Cardiac septum (tissue), 1 donor: ENCODE measurements around the gene LAPTM4A. TPM values are rescaled to one million over a fixed set of nuclear protein-coding genes. Genes with fewer than 3 reads are reported as not detected.
A peak's percentile ranks its signal among the peaks of the same experiment; 100 is the strongest.
"Not testable (repeated sequence)": the region's sequence is repeated elsewhere in the genome, so short reads cannot be mapped to it uniquely, and the experiment has no call there.

ENCODE experiments used
- DNase-seq: peaks from one replicate; pipeline ENCODE4 v3.0.0-alpha.2; 2020; ENCODE audit warnings: low spot score
- intact Hi-C: fragments of 100-400 bp; cut with DNase I; formaldehyde crosslinking; loops from one replicate; pipeline ENCODE4 v1.14.0; 2022
- total RNA-seq: library from RNA; stranded (reverse); fragmentation: NEBNext Ultra II Directional; extraction: Animal tissue kit (Norgen Biotek cat#: 25700); gene quantifications from one replicate; pipeline ENCODE4 v1.2.1, GENCODE V29; 2021
- donor health status: DM: no; HTN: no; CAD: no.

The LAPTM4A gene
- total RNA-seq, 1 donor from 2014 or later, result 134 TPM

DNA sequence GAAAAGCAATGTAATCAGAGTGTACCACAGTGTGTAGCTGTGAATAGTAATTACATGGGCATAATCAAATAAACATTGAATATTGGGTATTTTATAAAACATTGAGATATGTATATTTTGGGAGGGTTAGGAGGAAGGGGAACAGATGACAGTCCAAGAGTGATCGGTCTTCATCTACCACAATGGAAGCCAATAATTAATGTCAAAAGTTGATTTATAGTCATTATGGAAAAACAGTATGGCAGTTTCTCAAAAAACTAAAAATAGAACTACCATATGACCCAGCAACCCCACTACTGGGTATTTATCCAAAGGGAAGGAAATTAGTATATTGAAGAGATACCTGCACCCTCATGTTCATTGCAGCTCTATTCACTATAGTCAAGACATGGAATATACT lies 5.8 kb upstream of the LAPTM4A start:
- intact Hi-C loops, result no loop called here
- no peak for DNase-seq

DNA sequence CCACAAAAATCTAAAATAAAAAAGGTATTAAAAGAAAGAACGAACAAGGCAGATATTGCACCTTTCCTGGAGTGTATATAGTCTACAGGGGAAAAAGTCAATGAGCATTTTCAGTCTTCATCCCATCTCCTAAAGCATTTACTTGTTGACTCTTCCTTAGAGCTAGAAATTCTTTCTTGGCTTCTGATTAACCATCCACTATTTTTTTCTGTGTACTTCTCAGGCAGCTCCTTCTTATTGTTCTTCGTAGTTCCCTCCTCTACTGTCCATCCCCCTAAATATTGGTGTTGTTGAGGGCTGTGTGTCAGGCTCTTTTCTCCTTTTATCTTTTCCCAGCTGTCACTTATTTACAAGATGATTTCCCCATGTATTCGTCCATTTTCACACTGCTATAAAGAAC lies 3.5 kb upstream of the LAPTM4A start:
- DNase-seq, result no peak
- intact Hi-C loops, result no loop called here

DNA sequence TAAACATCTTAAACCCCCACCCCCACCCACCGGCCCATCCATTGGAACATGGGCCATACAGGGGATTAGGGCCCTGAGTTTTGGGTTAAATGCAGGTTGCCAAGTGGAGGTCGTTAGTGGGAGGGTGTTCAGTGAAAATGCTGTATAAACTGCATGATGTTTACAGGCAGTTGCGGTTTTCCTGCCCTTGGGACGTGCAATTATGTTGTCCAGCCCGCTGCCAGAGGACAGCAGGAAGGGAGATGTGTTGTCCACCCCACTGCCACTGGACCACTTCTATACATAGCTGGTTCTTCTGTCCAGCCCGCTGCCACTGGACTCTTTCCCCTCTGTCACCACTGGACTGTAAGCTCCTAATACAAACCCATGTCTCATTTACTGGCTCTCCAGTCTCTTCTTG lies 2.7 kb upstream of the LAPTM4A start:
- no peak for DNase-seq
- intact Hi-C loops, result no loop called here

DNA sequence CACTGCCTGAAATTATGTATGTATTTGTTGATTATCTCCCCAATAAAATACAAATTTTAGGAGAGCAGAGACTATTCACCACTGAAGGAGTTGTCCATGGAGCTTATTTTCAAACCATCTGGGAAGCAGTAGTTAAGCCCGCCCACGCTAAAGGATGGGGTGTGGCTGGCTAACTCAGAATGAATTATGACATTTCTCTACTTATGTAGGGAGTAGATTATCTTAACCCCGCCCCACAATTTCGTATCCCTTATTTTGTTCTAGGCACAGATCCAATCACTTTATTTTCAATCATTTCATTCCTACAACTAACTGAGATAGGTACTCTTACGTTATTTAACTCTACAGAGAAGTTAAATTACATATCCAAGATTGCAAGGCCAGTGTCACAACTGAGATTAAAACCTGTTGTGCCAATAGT lies 1.4 kb upstream of the LAPTM4A start:
- no peak for DNase-seq
- intact Hi-C loops, result loop anchor here (2.0 kb wide), 1 partner anchor 18 kb away; no protein-coding TSS in a partner anchor

DNA sequence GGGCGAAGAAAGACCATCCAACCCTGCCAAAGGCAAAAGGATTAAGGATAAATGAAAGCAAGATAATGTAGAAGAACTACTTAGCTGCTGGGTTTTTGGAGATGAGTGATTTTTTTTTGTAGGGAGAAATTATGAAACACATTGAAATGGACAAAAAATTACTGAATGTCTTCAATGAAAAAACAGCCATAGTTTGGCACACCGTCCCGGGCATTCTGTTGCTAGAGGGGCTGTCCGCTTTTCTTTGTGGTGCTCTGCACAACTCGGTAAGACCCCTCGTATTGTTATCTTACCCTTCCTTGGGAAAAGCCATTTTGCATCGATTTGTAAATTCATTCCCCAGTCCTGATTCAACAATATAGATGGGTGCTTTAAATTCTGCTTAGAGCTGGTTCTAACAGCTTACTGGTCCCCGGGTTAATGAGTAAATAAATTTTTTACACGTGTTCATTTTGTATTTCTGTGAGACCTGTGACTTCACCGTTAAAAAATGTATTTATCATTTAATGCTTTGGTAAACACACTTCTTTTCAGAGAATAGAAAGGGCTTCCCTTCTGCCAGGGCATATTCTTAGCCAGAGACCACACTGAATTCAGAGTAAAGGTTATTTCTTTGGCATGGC lies 912 bp upstream of the LAPTM4A start:
- intact Hi-C loops, result loop anchor here (2.0 kb wide), 1 partner anchor 18 kb away; no protein-coding TSS in a partner anchor
- DNase-seq, result no peak

DNA sequence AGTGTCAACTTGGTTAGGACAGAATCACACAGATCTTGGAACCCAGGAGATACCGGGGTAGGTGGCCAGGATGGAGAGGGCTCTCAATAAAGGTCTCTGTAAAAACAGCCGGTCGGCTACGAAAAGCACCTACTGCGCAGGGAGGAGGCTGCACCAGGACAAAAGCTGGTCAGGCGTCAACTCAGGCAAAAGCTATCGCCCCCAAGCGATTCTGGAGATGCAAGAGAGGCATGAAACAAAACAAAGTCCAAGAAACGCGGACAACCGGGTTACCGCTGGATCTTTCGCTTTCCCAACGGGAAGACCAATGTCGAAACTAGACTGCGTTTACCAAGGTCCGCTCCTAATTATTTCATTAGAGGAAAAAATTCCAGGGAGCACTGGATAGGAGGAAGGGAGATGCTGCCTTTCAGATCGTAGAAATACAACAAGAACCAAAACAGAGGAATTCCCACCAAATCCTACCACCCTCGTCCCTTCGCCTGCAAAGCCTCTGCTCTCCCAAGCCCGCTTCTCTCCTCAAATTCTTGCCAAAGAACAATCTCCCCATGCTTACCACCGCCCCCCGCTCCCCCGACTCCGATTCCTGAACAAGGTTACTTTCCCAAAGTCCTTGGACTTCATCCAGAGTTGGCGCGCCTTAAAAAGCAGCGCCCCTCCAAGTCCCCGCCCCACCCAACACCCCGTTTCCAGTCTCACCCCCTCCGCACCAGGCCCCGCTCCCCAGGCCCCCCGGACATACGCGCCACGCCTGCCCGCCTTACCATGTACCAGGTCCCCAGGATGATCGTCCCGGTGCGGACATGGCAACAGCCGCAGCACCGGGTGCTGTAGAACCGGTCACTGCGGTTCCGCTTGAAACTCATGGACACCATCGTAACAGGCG lies 539 bp downstream of the LAPTM4A start:
- DNase-seq, result peak; percentile 82
- intact Hi-C loops, result no loop called here

DNA sequence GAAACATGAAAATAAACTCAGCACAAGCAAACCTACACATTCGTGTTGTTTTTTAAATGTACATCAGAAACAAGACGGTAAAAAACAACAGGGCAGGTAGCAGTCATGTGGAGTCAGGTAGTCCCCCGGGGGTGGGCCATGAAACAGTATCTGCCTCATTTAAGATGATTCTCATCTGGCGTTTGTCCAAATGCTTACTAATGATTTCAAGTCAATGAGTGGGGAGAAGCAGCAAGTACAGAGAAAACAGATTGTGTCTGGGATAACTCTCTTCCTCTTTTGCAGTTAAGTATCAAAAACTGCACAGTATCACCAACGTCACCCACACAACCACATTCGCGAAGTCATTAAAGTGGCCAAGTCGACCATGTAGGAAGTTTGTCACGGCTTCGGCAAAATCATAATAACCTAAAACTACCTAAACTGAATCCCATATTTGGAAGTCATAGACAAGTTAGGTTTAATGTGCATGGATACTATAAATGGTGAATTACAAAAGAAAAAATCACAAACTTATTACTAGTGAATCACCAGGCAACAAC lies 1.3 kb downstream of the LAPTM4A start:
- no peak for DNase-seq
- intact Hi-C loops, result no loop called here

DNA sequence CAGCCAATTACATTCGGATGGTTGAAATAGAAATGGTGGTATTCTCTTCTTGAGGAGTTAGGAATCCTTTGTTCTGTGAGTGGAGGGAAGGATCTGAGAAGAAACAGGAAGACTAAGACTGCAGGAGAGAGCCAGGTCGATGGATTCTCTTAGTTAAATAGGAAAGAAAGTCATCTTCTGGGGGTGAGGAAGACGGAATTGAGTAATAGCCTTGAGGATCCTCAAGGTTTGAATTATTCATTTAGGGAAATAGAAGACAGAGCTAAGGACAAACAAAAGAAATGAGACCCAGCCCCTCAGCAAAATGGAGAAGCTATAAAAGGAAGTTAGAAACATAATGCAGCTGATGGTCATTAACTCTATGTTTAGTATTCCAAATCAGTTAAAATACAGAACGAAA lies 1.8 kb downstream of the LAPTM4A start:
- intact Hi-C loops, result no loop called here
- no peak for DNase-seq

DNA sequence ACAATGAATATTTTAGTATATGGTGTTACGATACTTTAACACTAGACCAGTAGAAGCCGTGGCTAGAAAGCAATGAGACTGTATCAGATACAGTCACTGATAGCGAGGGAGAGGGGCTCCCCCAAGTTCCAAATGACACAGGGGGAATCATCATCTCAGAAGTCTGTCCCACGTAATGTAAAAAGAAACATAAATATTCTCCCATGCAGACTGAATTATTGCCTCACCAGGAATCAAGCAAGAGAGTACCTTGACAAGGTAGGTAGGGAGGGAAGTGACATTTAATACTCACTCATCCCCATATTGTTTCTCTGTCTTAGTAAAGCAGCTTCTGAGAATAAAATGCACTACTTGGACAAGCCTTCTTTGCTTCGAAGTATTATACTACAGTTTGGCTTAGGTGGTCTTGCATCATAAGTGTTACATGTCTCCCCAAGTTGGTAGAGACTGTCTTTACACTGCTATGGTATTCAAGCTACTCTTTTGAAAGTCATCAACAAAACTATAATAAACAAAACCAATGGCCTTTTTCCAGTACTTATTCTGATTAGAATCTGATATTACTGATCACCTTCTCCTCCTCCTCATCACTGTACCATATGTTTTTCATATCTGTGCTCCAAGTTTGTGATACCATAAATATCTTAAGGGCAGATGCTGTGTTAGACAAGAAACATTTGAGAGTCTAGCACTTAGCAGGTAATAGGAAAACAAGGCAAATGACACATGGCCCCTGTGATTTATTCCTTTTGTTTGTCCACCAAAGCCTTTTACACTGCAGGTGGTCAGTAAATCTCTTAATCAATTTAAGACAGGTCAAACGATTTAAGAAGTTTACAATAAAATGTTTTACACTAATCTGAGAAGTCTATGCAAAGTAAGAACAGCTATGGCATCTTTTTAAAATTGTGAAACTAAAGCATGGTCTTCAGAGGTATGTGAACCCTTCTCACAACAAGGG lies 2.7 kb downstream of the LAPTM4A start:
- intact Hi-C loops, result no loop called here

DNA sequence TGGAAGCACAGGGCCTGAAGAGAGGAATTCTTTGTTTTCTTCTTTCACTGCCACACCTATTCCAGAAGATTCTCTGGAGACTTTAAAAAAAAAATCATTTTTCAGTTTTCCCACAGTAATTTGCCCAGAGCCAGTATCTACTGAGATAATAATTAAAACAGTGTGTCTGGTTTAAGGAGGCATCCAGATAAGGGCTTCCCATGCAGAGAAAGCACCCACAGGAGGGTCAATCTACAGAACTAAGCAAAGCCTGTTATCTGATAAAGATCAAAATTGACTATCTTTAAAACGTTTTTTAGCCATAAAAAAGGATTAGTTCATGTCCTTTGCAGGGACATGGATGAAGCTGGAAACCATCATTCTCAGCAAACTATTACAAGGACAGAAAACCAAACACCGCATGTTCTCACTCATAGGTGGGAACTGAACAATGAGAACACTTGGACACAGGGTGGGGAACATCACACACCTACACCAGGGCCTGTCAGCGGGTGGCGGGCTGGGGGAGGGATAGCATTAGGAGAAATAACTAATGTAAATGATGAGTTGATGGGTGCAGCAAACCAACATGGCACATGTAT lies 5.6 kb downstream of the LAPTM4A start:
- DNase-seq, intact Hi-C loops: not testable (repeated sequence)

More for the DNA sequence above, 2.7 kb downstream of the LAPTM4A start:
- no peak for DNase-seq

DNA sequence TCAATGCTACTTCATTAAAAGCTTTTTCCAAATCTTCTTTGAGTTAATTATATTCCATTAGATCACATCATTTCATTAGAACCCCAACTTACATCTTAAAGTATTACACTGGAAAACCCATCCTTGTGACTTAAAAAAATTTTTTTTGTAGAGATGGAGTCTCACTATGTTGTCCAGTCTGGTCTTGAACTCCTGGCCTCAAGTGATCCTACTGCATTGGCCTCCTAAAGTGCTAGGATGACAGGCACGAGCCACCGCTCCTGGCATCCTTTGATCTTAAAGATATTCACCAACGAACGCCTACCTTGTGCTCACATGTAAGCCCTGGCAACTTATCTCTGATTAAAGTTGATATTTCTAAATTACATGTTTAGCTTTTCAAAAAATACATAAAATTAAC lies 6.7 kb downstream of the LAPTM4A start:
- DNase-seq, result no peak
- intact Hi-C loops, result no loop called here

DNA sequence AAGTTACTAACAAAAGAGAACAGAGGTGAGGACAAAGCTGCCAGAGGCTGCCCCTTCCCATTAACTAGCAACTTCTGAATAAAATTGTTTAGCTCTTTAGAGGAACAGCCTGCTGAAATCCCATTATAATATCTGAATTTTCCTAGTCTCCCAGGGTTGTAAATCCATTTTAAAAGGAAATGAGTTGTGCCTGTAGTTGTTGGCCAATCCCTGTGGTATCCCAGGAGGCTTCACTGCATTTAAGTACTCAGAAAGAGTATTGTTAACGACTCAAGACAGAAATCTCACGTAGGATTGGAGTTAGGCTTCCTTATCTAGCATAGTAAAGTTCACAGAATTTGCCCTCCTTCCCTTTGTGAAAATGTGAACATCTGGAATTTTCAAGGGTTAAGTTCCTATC lies 8.9 kb downstream of the LAPTM4A start:
- DNase-seq, result no peak
- intact Hi-C loops, result no loop called here

DNA sequence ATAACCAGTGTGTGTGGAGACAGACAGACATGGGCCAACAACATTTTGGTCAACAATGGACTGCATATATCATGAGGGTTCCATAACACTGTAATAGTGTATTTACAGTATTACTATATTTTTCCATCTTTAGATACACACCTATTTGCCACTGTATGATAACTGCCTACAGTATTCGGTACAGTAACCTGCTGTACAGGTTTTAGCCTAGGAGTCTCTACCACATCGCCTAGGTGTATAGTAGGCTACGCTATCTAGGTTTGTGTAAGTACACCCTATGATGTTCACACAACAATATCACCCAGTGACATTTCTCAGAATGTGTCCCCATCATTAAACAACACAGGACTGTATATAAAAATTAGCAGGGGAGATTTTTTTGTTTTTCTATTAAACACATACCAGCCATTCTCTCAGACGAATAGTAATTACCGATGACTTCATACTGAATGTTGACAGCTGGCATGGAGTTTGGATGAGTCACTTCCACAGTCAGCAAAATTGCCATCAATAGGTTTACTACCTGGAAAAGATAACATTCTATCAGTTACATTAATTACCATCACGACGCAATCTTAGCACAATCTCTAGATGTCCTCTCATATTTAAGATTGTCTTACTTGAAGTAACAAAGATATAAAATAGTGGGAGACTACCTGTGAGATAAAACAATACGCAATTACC lies 10.8 kb downstream of the LAPTM4A start:
- intact Hi-C loops, result no loop called here
- DNase-seq, result no peak

DNA sequence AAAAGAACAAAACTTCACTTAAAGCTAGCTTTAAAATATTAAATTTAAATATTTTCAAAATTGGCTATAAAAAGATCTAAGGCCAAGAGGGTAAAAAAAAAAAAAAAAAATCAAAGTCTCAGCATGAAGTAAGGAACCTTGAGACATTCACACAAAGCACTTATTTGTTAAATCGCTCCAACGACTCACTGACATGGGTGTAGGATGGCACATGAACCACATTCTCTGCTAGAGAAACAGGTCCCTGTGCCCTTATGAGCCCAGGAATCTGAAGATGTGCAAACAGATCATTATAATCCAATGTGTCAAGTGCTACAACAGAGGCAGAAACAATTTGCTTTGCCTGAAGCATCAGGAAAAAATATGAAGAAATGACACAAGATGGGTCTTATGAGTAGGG lies 13.8 kb downstream of the LAPTM4A start:
- intact Hi-C loops, result no loop called here
- no peak for DNase-seq

DNA sequence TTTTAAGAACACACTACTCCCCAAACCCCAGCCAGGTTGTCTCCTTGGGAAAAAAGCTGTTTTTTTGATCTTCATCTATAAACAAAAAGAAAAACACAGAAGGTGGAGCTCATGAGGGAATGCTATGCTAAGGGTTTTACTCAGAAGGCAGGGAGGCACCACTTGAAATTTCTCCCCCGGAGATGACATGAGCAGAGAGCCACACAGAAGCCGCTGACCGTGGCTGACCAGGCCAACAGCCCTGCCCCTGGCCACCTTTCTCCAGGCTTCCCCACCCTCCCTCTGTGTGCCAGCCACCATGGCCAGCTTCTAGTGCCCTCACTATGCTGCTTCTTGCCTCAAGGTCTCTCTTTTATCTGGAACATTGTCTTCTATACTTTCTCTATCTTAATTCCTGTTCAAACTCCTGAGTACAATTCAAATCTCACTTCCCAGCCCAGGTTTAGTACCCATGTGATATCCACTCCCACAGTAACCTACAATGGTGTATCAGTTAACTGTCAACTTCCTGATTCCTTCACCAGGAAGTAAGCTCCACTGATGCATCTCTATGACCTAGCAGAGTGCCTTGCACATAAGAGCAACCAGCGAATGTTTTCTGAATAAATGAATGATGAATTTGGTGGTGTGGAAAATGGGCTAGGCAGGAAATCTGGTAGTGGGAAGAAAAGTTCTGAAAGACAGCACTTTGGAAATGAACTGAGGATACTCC lies 15.3 kb downstream of the LAPTM4A start:
- intact Hi-C loops, result no loop called here
- no peak for DNase-seq

DNA sequence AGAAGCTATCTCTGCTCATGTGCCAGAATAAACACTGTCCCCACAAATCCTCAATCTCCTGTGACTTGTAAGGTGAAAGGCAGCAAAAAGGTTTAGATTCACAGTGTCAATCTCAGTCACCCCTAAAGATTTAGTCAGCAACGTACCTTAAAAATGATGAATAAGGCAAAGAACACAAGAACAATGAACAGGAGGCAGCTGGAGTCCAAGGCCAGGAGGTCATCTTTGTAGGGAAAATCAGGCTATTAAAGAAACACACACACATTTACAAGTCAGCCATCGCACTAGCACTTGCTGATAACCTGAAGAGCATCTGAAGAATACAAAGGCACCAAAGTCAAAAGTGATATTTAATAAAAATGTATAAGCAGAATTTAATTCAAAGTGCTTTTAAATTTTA lies 16.6 kb downstream of the LAPTM4A start:
- DNase-seq, result no peak
- intact Hi-C loops, result no loop called here

DNA sequence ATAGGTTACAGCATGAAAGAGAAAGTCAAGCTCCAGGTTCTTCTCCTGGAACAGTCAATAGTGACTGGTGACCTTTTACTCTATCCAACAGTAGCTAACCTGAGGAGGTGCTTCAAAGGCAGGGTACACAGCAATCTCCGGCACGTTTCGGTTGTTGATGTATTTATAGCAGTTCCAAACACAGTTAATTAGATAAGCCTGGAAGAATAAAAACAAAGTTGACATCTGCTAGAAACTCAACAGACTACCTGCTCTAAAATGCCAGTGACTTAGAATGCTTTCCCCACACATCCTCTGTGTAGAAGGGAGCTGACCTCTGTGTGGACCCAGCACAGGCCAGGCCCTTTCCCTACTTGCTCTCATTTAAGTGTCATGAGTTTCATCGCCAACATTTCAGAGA lies 17.2 kb downstream of the LAPTM4A start:
- no peak for DNase-seq
- intact Hi-C loops, result no loop called here

DNA sequence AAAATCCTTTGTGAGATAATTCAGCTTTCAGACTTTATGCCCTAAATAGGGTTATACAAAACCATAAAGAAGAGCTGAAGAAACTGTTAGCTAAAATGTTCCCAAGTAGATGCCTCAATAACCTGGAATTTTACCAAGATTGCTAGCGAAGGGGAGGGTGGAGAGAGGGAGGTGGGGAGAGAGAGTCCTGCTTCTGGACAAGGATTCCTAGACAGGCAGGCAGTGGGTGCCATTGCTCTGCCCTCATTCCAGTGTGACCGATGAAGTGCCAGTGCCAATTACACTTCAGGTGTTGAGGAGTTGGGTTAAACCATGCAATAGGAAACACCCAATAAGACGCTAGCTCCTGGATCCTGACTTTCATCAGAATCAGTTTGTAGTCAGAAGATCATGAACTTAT lies 18.1 kb downstream of the LAPTM4A start:
- DNase-seq, result no peak
- intact Hi-C loops, result no loop called here
